Activated naive CD4-positive, alpha-beta T cell treated with anti-CD3 and anti-CD28 coated beads, Interleukin-2, amount 50 U/mL, for 24 hours (primary cell): ENCODE measurements around the gene CLCNKB.
"Not testable (repeated sequence)": the region's sequence is repeated elsewhere in the genome, so short reads cannot be mapped to it uniquely, and the experiment has no call there.

Source experiments
- H3K27ac Mint-ChIP-seq: one replicate; pipeline ENCODE4 v1.8.0; 2021; ENCODE audit warnings: mild to moderate bottlenecking, mixed read lengths
- H3K27me3 Mint-ChIP-seq: one replicate; pipeline ENCODE4 v1.8.0; 2021; ENCODE audit warnings: mixed read lengths
- H3K36me3 Mint-ChIP-seq: one replicate; pipeline ENCODE4 v1.8.0; 2021; ENCODE audit warnings: mixed read lengths
- H3K4me1 Mint-ChIP-seq: one replicate; pipeline ENCODE4 v1.8.0; 2021; ENCODE audit warnings: mixed read lengths
- H3K4me3 Mint-ChIP-seq: one replicate; pipeline ENCODE4 v1.8.0; 2021; ENCODE audit warnings: mild to moderate bottlenecking, mixed read lengths
- H3K9me3 Mint-ChIP-seq: one replicate; pipeline ENCODE4 v1.8.0; 2021; ENCODE audit warnings: mixed read lengths

The CLCNKB gene

GRCh38 chr1:16061266-16061665, 17.7 kb downstream of the CLCNKB start:
- Mint-ChIP-seq H3K4me3 (no peak overlapping the region), H3K9me3 (no peaks in the 10 kb centered on the region), H3K27ac (no peak overlapping the region), H3K27me3 (no peaks in the 10 kb centered on the region), H3K36me3 (no peaks in the 10 kb centered on the region), H3K4me1 (peaks cover 14% of the 10 kb centered on the region)

- not testable (repeated sequence) for H3K4me3 Mint-ChIP-seq, H3K27me3 Mint-ChIP-seq, H3K36me3 Mint-ChIP-seq, H3K9me3 Mint-ChIP-seq, H3K27ac Mint-ChIP-seq
- H3K4me1 Mint-ChIP-seq, result peaks cover 14% of the 10 kb centered on the region
Observed at GRCh38 chr1:16061989-16062686, 18.6 kb downstream of the CLCNKB start.

GRCh38 chr1:16062687-16063075, 19.1 kb downstream of the CLCNKB start:
- H3K36me3 Mint-ChIP-seq, H3K27ac Mint-ChIP-seq, H3K27me3 Mint-ChIP-seq, H3K4me3 Mint-ChIP-seq, H3K9me3 Mint-ChIP-seq: not testable (repeated sequence)
- H3K4me1 Mint-ChIP-seq, result peaks cover 14% of the 10 kb centered on the region

GRCh38 chr1:16063226-16063829, 19.7 kb downstream of the CLCNKB start:
- H3K27ac Mint-ChIP-seq, result no peak overlapping the region
- H3K9me3 Mint-ChIP-seq, result no peaks in the 10 kb centered on the region
- no peaks in the 10 kb centered on the region for H3K36me3 Mint-ChIP-seq
- no peak overlapping the region for H3K4me3 Mint-ChIP-seq
- H3K27me3 Mint-ChIP-seq, result no peaks in the 10 kb centered on the region
- H3K4me1 Mint-ChIP-seq, result peaks cover 14% of the 10 kb centered on the region

GRCh38 chr1:16063921-16064320, 20.3 kb downstream of the CLCNKB start:
- H3K4me3 Mint-ChIP-seq, result no peak overlapping the region

GRCh38 chr1:16064536-16065268, 21.1 kb downstream of the CLCNKB start:
- H3K4me1 Mint-ChIP-seq, result peaks cover 14% of the 10 kb centered on the region
- no peaks in the 10 kb centered on the region for H3K36me3 Mint-ChIP-seq
- no peaks in the 10 kb centered on the region for H3K9me3 Mint-ChIP-seq
- no peaks in the 10 kb centered on the region for H3K27me3 Mint-ChIP-seq
- peak overlapping the region; percentile 10 for H3K27ac Mint-ChIP-seq
- no peak overlapping the region for H3K4me3 Mint-ChIP-seq

More at GRCh38 chr1:16063921-16064320, 20.3 kb downstream of the CLCNKB start:
- H3K4me1 Mint-ChIP-seq, result peaks cover 14% of the 10 kb centered on the region
- no peaks in the 10 kb centered on the region for H3K36me3 Mint-ChIP-seq
- no peak overlapping the region for H3K27ac Mint-ChIP-seq
- no peaks in the 10 kb centered on the region for H3K9me3 Mint-ChIP-seq
- no peaks in the 10 kb centered on the region for H3K27me3 Mint-ChIP-seq

- H3K27ac Mint-ChIP-seq, result no peak overlapping the region
- H3K36me3 Mint-ChIP-seq, result no peaks in the 10 kb centered on the region
- H3K4me3 Mint-ChIP-seq, result no peak overlapping the region
- H3K9me3 Mint-ChIP-seq, result no peaks in the 10 kb centered on the region
- peaks cover 18% of the 10 kb centered on the region for H3K4me1 Mint-ChIP-seq
- H3K27me3 Mint-ChIP-seq, result no peaks in the 10 kb centered on the region
Observed at GRCh38 chr1:16065269-16065576, 21.6 kb downstream of the CLCNKB start.

GRCh38 chr1:16066245-16066644, 22.7 kb downstream of the CLCNKB start:
- no peaks in the 10 kb centered on the region for H3K36me3 Mint-ChIP-seq
- H3K4me1 Mint-ChIP-seq, result peaks cover 20% of the 10 kb centered on the region
- H3K27ac Mint-ChIP-seq, result no peak overlapping the region
- H3K4me3 Mint-ChIP-seq, result no peak overlapping the region
- H3K9me3 Mint-ChIP-seq, result no peaks in the 10 kb centered on the region
- H3K27me3 Mint-ChIP-seq, result no peaks in the 10 kb centered on the region

- no peaks in the 10 kb centered on the region for H3K27me3 Mint-ChIP-seq
- no peaks in the 10 kb centered on the region for H3K36me3 Mint-ChIP-seq
- H3K27ac Mint-ChIP-seq, result no peak overlapping the region
- no peaks in the 10 kb centered on the region for H3K9me3 Mint-ChIP-seq
- peaks cover 20% of the 10 kb centered on the region for H3K4me1 Mint-ChIP-seq
- H3K4me3 Mint-ChIP-seq, result no peak overlapping the region
Observed at GRCh38 chr1:16067127-16067768, 23.7 kb downstream of the CLCNKB start.

GRCh38 chr1:16067933-16068332, 24.4 kb downstream of the CLCNKB start:
- H3K27me3 Mint-ChIP-seq, result no peaks in the 10 kb centered on the region
- no peaks in the 10 kb centered on the region for H3K36me3 Mint-ChIP-seq
- H3K9me3 Mint-ChIP-seq, result no peaks in the 10 kb centered on the region
- no peak overlapping the region for H3K27ac Mint-ChIP-seq
- no peak overlapping the region for H3K4me3 Mint-ChIP-seq
- peaks cover 20% of the 10 kb centered on the region for H3K4me1 Mint-ChIP-seq

GRCh38 chr1:16068356-16069270, 25.0 kb downstream of the CLCNKB start:
- Mint-ChIP-seq H3K36me3 (no peaks in the 10 kb centered on the region), H3K9me3 (no peaks in the 10 kb centered on the region), H3K4me3 (no peak overlapping the region), H3K27ac (no peak overlapping the region), H3K27me3 (no peaks in the 10 kb centered on the region), H3K4me1 (peaks cover 20% of the 10 kb centered on the region)

- Mint-ChIP-seq H3K4me1 (peaks cover 15% of the 10 kb centered on the region), H3K9me3 (no peaks in the 10 kb centered on the region), H3K36me3 (no peaks in the 10 kb centered on the region), H3K27me3 (peaks cover 7% of the 10 kb centered on the region), H3K4me3 (no peak overlapping the region), H3K27ac (no peak overlapping the region)
Observed at GRCh38 chr1:16070640-16071355, 27.2 kb downstream of the CLCNKB start.

- H3K4me3 Mint-ChIP-seq, result peak overlapping the region; percentile 3
- peaks cover 7% of the 10 kb centered on the region for H3K27me3 Mint-ChIP-seq
- no peaks in the 10 kb centered on the region for H3K36me3 Mint-ChIP-seq
- no peak overlapping the region for H3K27ac Mint-ChIP-seq
- peaks cover 15% of the 10 kb centered on the region for H3K4me1 Mint-ChIP-seq
- H3K9me3 Mint-ChIP-seq, result no peaks in the 10 kb centered on the region
Observed at GRCh38 chr1:16071614-16072013, 28.0 kb downstream of the CLCNKB start.

GRCh38 chr1:16072095-16072494, 28.5 kb downstream of the CLCNKB start:
- Mint-ChIP-seq H3K27ac (peak overlapping the region; percentile 30), H3K36me3 (no peaks in the 10 kb centered on the region), H3K4me1 (peaks cover 15% of the 10 kb centered on the region), H3K9me3 (no peaks in the 10 kb centered on the region), H3K27me3 (peaks cover 7% of the 10 kb centered on the region), H3K4me3 (peak overlapping the region; percentile 3)
